IMR-90 (cell line): Measurements from ENCODE around the gene CYSRT1. TPM values are rescaled to one million over a fixed set of nuclear protein-coding genes. Genes with fewer than 3 reads are reported as not detected.

Source experiments
- ATAC-seq: fragments of 200-7000 bp; cut with Tn5 transposase; 2 replicates; pipeline ENCODE4 v1.9.1; 2020; ENCODE audit warnings: low read depth, mild to moderate bottlenecking, moderate library complexity
- BruUV-seq: library from RNA; stranded (reverse); fragments of 400-500 nt; replicated peaks from 2 replicates; lab custom pipeline; 2021; lab: Mats Ljungman, UMichigan
- CTCF ChIA-PET: fragments of 300-600 bp; formaldehyde crosslinking; extraction: SDS; loops from one replicate; lab custom pipeline; 2021; ENCODE audit warnings: antibody characterized with exemption; lab: Yijun Ruan, JAX
- POLR2A ChIA-PET: fragments of 300-600 bp; sonication (Branson Sonifier 250); formaldehyde crosslinking; loops from one replicate; lab custom pipeline; 2022; ENCODE audit warnings: antibody characterized with exemption; ENCODE audit not compliant: unreplicated experiment; lab: Charles Lee
- DNase-seq: peaks from one replicate; pipeline ENCODE4 v3.0.0; 2013
- H2AFZ ChIP-seq: replicated peaks from 2 replicates; pipeline ENCODE3; 2013; ENCODE audit warnings: low read length, mild to moderate bottlenecking; ENCODE audit not compliant: poor library complexity
- H2AK5ac ChIP-seq: 2 replicates; pipeline ENCODE4 v1.6.1; 2013; ENCODE audit warnings: low read depth, low read length, inconsistent platforms
- H2AK9ac ChIP-seq: replicated peaks from 2 replicates; pipeline ENCODE3; 2013; ENCODE audit warnings: mild to moderate bottlenecking, low read depth, low read length, moderate library complexity; ENCODE audit not compliant: poor library complexity
- H2BK120ac ChIP-seq: 2 replicates; pipeline ENCODE4 v1.6.1; 2013; ENCODE audit warnings: low read depth, low read length, inconsistent platforms
- H2BK15ac ChIP-seq: 3 replicates; pipeline ENCODE4 v1.6.1; 2013; ENCODE audit warnings: low read depth, low read length, inconsistent platforms
- H2BK20ac ChIP-seq: 2 replicates; pipeline ENCODE4 v1.6.1; 2013; ENCODE audit warnings: low read depth, mild to moderate bottlenecking, inconsistent platforms, low read length, moderate library complexity
- H2BK5ac ChIP-seq: 2 replicates; pipeline ENCODE4 v1.6.1; 2013; ENCODE audit warnings: mild to moderate bottlenecking, low read depth, low read length, inconsistent platforms; ENCODE audit not compliant: poor library complexity, severe bottlenecking
- H3K14ac ChIP-seq: replicated peaks from 2 replicates; pipeline ENCODE4 v1.6.1; 2013; ENCODE audit warnings: low read depth, low read length, inconsistent platforms
- H3K18ac ChIP-seq: 2 replicates; pipeline ENCODE4 v1.6.1; 2013; ENCODE audit warnings: low read depth, low read length, control low read depth
- H3K23ac ChIP-seq: 2 replicates; pipeline ENCODE4 v1.6.1; 2013; ENCODE audit warnings: low read depth, low read length, inconsistent platforms
- H3K27ac ChIP-seq: 2 replicates; pipeline ENCODE4 v1.5.1; 2013; ENCODE audit warnings: mild to moderate bottlenecking, control low read depth, low read length; ENCODE audit not compliant: insufficient read depth
- H3K27me3 ChIP-seq: 2 replicates; pipeline ENCODE4 v1.6.1; 2013; ENCODE audit warnings: low read length; ENCODE audit not compliant: control insufficient read depth, insufficient read depth
- H3K36me3 ChIP-seq: 2 replicates; pipeline ENCODE4 v1.6.1; 2013; ENCODE audit warnings: low read length, mixed read lengths; ENCODE audit not compliant: control insufficient read depth, insufficient read depth
- H3K4ac ChIP-seq: 2 replicates; pipeline ENCODE4 v1.6.1; 2013; ENCODE audit warnings: low read depth, low read length, inconsistent platforms
- H3K4me1 ChIP-seq: 2 replicates; pipeline ENCODE4 v1.6.1; 2013; ENCODE audit warnings: low read length, mixed read lengths; ENCODE audit not compliant: control insufficient read depth, insufficient read depth
- H3K4me2 ChIP-seq: 2 replicates; pipeline ENCODE4 v1.6.1; 2013; ENCODE audit warnings: low read depth, mild to moderate bottlenecking, control low read depth, low read length, moderate library complexity
- H3K4me3 ChIP-seq: 2 replicates; pipeline ENCODE4 v1.5.1; 2013; ENCODE audit warnings: low read depth, mild to moderate bottlenecking, control low read depth, low read length, moderate library complexity; ENCODE audit not compliant: insufficient read depth
- H3K56ac ChIP-seq: 2 replicates; pipeline ENCODE4 v1.6.1; 2013; ENCODE audit warnings: low read length, inconsistent platforms; ENCODE audit not compliant: insufficient read depth; ENCODE audit errors: extremely low read depth
- H3K79me1 ChIP-seq, 2 experiments: 2 replicates each; pipeline ENCODE4 v1.6.1; 2013; ENCODE audit warnings: low read length in 2 of 2, inconsistent platforms in 1 of 2, low read depth in 1 of 2
- H3K9ac ChIP-seq: 2 replicates; pipeline ENCODE4 v1.6.1; 2013; ENCODE audit warnings: low read depth, low read length, control low read depth
- H3K9me1 ChIP-seq: 2 replicates; pipeline ENCODE4 v1.6.1; 2013; ENCODE audit warnings: low read length, inconsistent platforms; ENCODE audit not compliant: insufficient read depth
- H3K9me3 ChIP-seq: 2 replicates; pipeline ENCODE4 v1.6.1; 2013; ENCODE audit warnings: low read length; ENCODE audit not compliant: control insufficient read depth, insufficient read depth
- H4K20me1 ChIP-seq: 2 replicates; pipeline ENCODE4 v1.6.1; 2013; ENCODE audit warnings: low read length, inconsistent platforms; ENCODE audit not compliant: insufficient read depth
- H4K5ac ChIP-seq: 2 replicates; pipeline ENCODE4 v1.6.1; 2013; ENCODE audit warnings: mild to moderate bottlenecking, low read depth, low read length, control low read depth
- H4K8ac ChIP-seq, 2 experiments: 2 replicates each; pipeline ENCODE4 v1.6.1; 2013; ENCODE audit warnings: low read depth in 2 of 2, low read length in 2 of 2, control low read depth in 1 of 2, inconsistent platforms in 1 of 2
- H4K91ac ChIP-seq: 2 replicates; pipeline ENCODE4 v1.6.1; 2013; ENCODE audit warnings: low read depth, low read length, inconsistent platforms; ENCODE audit not compliant: insufficient read depth
- CEBPB ChIP-seq: IDR thresholded peaks from 2 replicates; pipeline ENCODE4 v1.6.1; 2012; ENCODE audit warnings: low read depth, low read length, improper control_type of control experiment
- CHD1 ChIP-seq: IDR thresholded peaks from 2 replicates; pipeline ENCODE4 v1.6.1; 2012; ENCODE audit warnings: low read depth, low read length, improper control_type of control experiment
- CTCF ChIP-seq: conservative IDR thresholded peaks from 2 replicates; pipeline ENCODE4 v1.5.1; 2012; ENCODE audit warnings: mild to moderate bottlenecking, low read depth, low read length, improper control_type of control experiment
- ELK1 ChIP-seq: fragments of 150-350 bp; IDR thresholded peaks from 2 replicates; pipeline ENCODE4 v1.6.1; 2016; ENCODE audit warnings: low read depth, mild to moderate bottlenecking, low read length, moderate library complexity, borderline replicate concordance
- FOS ChIP-seq: fragments of 150-350 bp; IDR thresholded peaks from 2 replicates; pipeline ENCODE4 v1.6.1; 2016; ENCODE audit warnings: low read depth, low read length
- MAFK ChIP-seq: IDR thresholded peaks from 2 replicates; pipeline ENCODE4 v1.6.1; 2012; ENCODE audit warnings: low read depth, low read length, improper control_type of control experiment
- NFE2L2 ChIP-seq: fragments of 150-350 bp; IDR thresholded peaks from 2 replicates; pipeline ENCODE4 v1.6.1; 2016; ENCODE audit warnings: low read depth, mild to moderate bottlenecking, low read length
- RCOR1 ChIP-seq: IDR thresholded peaks from 2 replicates; pipeline ENCODE4 v1.6.1; 2012; ENCODE audit warnings: mild to moderate bottlenecking, low read length, improper control_type of control experiment; ENCODE audit not compliant: insufficient replicate concordance
- SMC3 ChIP-seq: fragments of 150-350 bp; IDR thresholded peaks from 2 replicates; pipeline ENCODE4 v1.6.1; 2016; ENCODE audit warnings: low read depth, mild to moderate bottlenecking, antibody characterized with exemption, low read length, moderate library complexity
- WGBS, 2 experiments: methylation state at CpG; one replicate each; pipeline versions ENCODE4 v1.1.5 to v1.1.7; 2013; ENCODE audit warnings: missing lambda C conversion rate in 2 of 2; ENCODE audit not compliant: insufficient read length in 1 of 2; ENCODE audit errors: extremely low coverage in 2 of 2; 5-methylcytosine and 5-hydroxymethylcytosine counted together
- dilution Hi-C: fragments of 300-500 bp; cut with HindIII; formaldehyde crosslinking; loops from one replicate; pipeline ENCODE4 v1.14.3; 2018; ENCODE audit warnings: low sequenced_read_pairs; ENCODE audit not compliant: unreplicated experiment
- in situ Hi-C: fragments of 300-500 bp; cut with MboI; formaldehyde crosslinking; loops from 3 replicates; pipeline ENCODE4 v1.14.3; 2019; ENCODE audit warnings: low sequenced_read_pairs, inconsistent platforms, mixed read lengths
- intact Hi-C: fragments of 100-400 bp; cut with micrococcal nuclease; formaldehyde crosslinking; loops from 2 replicates; pipeline ENCODE4 v1.10.0; 2022
- polyA plus RNA-seq, 3 experiments: library from polyadenylated mRNA; depleted of rRNA; stranded (reverse); fragments of >200 nt; gene quantifications; 2 replicates each; pipeline ENCODE4 v1.2.3, GENCODE V29; 2012; ENCODE audit warnings: low replicate concordance in 1 of 3
- total RNA-seq: library from RNA; depleted of rRNA; stranded (reverse); fragments of >200 nt; gene quantifications from 2 replicates; pipeline ENCODE4 v1.2.3, GENCODE V29; 2012

The CYSRT1 gene
- total and polyA plus RNA-seq, 2 of the 4 experiments (the other 2 are of a cell fraction) = 0.18 to 0.84 TPM

- TF ChIP-seq SMC3 = no peak
- no peak for TF ChIP-seq NFE2L2
Observed at GRCh38 chr9:137227853-137228505, 3.0 kb downstream of the CYSRT1 start (continued).

GRCh38 chr9:137228506-137228967 lies 3.6 kb downstream of the CYSRT1 start:
- in situ Hi-C loops = loop anchor here (5.0 kb wide), 1 partner anchor 106 kb away; no protein-coding TSS in a partner anchor
- H3K9ac ChIP-seq = no peak overlapping the region
- H3K14ac ChIP-seq = no peak overlapping the region
- no peak overlapping the region for H2BK120ac ChIP-seq
- no peaks in the 10 kb centered on the region for H3K9me3 ChIP-seq
- no peak overlapping the region for H3K23ac ChIP-seq
- no peak overlapping the region for H2BK5ac ChIP-seq
- H3K79me1 ChIP-seq = no peaks in the 10 kb centered on the region
- H4K8ac ChIP-seq = no peak overlapping the region
- no peak overlapping the region for H3K56ac ChIP-seq
- dilution Hi-C loops = no loop called here
- no peaks in the 10 kb centered on the region for H3K9me1 ChIP-seq
- BruUV-seq = no TSS peak
- no peak for DNase-seq
- TF ChIP-seq FOS (no peak), CTCF (no peak), MAFK (no peak), CHD1 (no peak), CEBPB (no peak), ELK1 (no peak), RCOR1 (no peak)
- H2AK5ac ChIP-seq = no peak overlapping the region
- no peak overlapping the region for H2BK20ac ChIP-seq
- H3K4ac ChIP-seq = no peak overlapping the region
- peaks cover 1% of the 10 kb centered on the region; the same call in 1 of the 2 replicates for H3K27me3 ChIP-seq
- no peak overlapping the region for H2AFZ ChIP-seq
- no peak overlapping the region for H2AK9ac ChIP-seq
- H3K4me1 ChIP-seq = peaks cover 5% of the 10 kb centered on the region; the same call in 1 of the 2 replicates
- H3K18ac ChIP-seq = no peak overlapping the region
- H4K5ac ChIP-seq = no peak overlapping the region
- WGBS, 2 experiments = 74% methylated on average over 12 of the region's 29 CpGs; no CpG with 5 or more reads in 1 of the 2 experiments
- H3K4me3 ChIP-seq = no peak overlapping the region
- ChIA-PET POLR2A (no interaction called here), CTCF (no interaction called here)
- H4K20me1 ChIP-seq = no peaks in the 10 kb centered on the region
- intact Hi-C loops = no loop called here
- no peak for ATAC-seq
- H3K27ac ChIP-seq = no peak overlapping the region
- H4K91ac ChIP-seq = no peak overlapping the region
- no peaks in the 10 kb centered on the region for H3K36me3 ChIP-seq
- no peak overlapping the region for H3K4me2 ChIP-seq
- H2BK15ac ChIP-seq = no peak overlapping the region
